H9 (cell line): Measurements from ENCODE around the gene GSG1L2. TPM values are rescaled to one million over a fixed set of nuclear protein-coding genes. Genes with fewer than 3 reads are reported as not detected.

Experiments used
- DNase-seq: peaks from one replicate; pipeline ENCODE4 v3.0.0-alpha.2; 2017
- H2AFZ ChIP-seq: one replicate; pipeline ENCODE4 v1.6.1; 2013; ENCODE audit warnings: mild to moderate bottlenecking, low read length, control low read depth, moderate library complexity
- H2AK5ac ChIP-seq: 2 replicates; pipeline ENCODE4 v1.6.1; 2013; ENCODE audit warnings: low read length, control low read depth, mixed read lengths; ENCODE audit not compliant: insufficient read length
- H2BK120ac ChIP-seq: one replicate; pipeline ENCODE4 v1.6.1; 2013; ENCODE audit warnings: low read depth, mild to moderate bottlenecking, low read length, control low read depth, inconsistent platforms; ENCODE audit not compliant: poor library complexity, severe bottlenecking
- H2BK12ac ChIP-seq: 2 replicates; pipeline ENCODE4 v1.6.1; 2013; ENCODE audit warnings: low read length, control low read depth, mixed read lengths, low read depth; ENCODE audit not compliant: insufficient read length
- H2BK15ac ChIP-seq: 2 replicates; pipeline ENCODE4 v1.6.1; 2013; ENCODE audit warnings: low read depth, low read length, control low read depth
- H2BK20ac ChIP-seq: one replicate; pipeline ENCODE4 v1.6.1; 2013; ENCODE audit warnings: low read depth, mild to moderate bottlenecking, low read length, control low read depth, inconsistent platforms; ENCODE audit not compliant: poor library complexity, severe bottlenecking
- H2BK5ac ChIP-seq: 2 replicates; pipeline ENCODE4 v1.6.1; 2013; ENCODE audit warnings: low read length, control low read depth, mixed read lengths; ENCODE audit not compliant: insufficient read length
- H3K14ac ChIP-seq: 2 replicates; pipeline ENCODE4 v1.6.1; 2013; ENCODE audit warnings: low read length, control low read depth; ENCODE audit not compliant: insufficient read depth
- H3K18ac ChIP-seq: 2 replicates; pipeline ENCODE4 v1.6.1; 2013; ENCODE audit warnings: low read depth, mild to moderate bottlenecking, mixed read lengths, low read length, control low read depth; ENCODE audit not compliant: insufficient read length
- H3K23ac ChIP-seq: 2 replicates; pipeline ENCODE4 v1.6.1; 2013; ENCODE audit warnings: low read length, control low read depth, mixed read lengths, low read depth; ENCODE audit not compliant: insufficient read length
- H3K23me2 ChIP-seq: 2 replicates; pipeline ENCODE4 v1.6.1; 2013; ENCODE audit warnings: low read depth, mild to moderate bottlenecking, mixed read lengths, low read length, control low read depth; ENCODE audit not compliant: insufficient read length, poor library complexity, severe bottlenecking
- H3K27ac ChIP-seq: 2 replicates; pipeline ENCODE4 v1.5.1; 2013; ENCODE audit warnings: low read length, control low read depth, mixed read lengths, low read depth; ENCODE audit not compliant: insufficient read length
- H3K27me3 ChIP-seq: 2 replicates; pipeline ENCODE4 v1.6.1; 2013; ENCODE audit warnings: low read length, control low read depth, inconsistent platforms; ENCODE audit not compliant: insufficient read depth
- H3K4ac ChIP-seq: 2 replicates; pipeline ENCODE4 v1.6.1; 2013; ENCODE audit warnings: low read depth, mild to moderate bottlenecking, control low read depth, inconsistent platforms, low read length, moderate library complexity
- H3K4me1 ChIP-seq: 2 replicates; pipeline ENCODE4 v1.6.1; 2013; ENCODE audit warnings: low read length, control low read depth, inconsistent platforms; ENCODE audit not compliant: insufficient read depth
- H3K4me2 ChIP-seq: 2 replicates; pipeline ENCODE4 v1.6.1; 2013; ENCODE audit warnings: low read length, control low read depth, mixed read lengths; ENCODE audit not compliant: insufficient read length, insufficient read depth
- H3K56ac ChIP-seq: 2 replicates; pipeline ENCODE4 v1.6.1; 2013; ENCODE audit warnings: low read depth, mild to moderate bottlenecking, mixed read lengths, low read length, control low read depth; ENCODE audit not compliant: insufficient read length
- H3K79me1 ChIP-seq: 2 replicates; pipeline ENCODE4 v1.6.1; 2013; ENCODE audit warnings: low read depth, mild to moderate bottlenecking, moderate library complexity, low read length, control low read depth, inconsistent platforms; ENCODE audit not compliant: insufficient read depth, poor library complexity, severe bottlenecking
- H3K79me2 ChIP-seq: 2 replicates; pipeline ENCODE4 v1.6.1; 2013; ENCODE audit warnings: low read length, control low read depth, inconsistent platforms; ENCODE audit not compliant: insufficient read depth
- H3K9ac ChIP-seq: 2 replicates; pipeline ENCODE4 v1.6.1; 2013; ENCODE audit warnings: low read length, control low read depth, mixed read lengths; ENCODE audit not compliant: insufficient read length; ENCODE audit errors: extremely low read depth
- H3K9me3 ChIP-seq: one replicate; pipeline ENCODE4 v1.6.1; 2013; ENCODE audit warnings: low read depth, low read length, inconsistent platforms; ENCODE audit not compliant: control insufficient read depth
- H3T11ph ChIP-seq: one replicate; pipeline ENCODE4 v1.6.1; 2013; ENCODE audit warnings: mild to moderate bottlenecking, low read length, control low read depth, inconsistent platforms
- H4K20me1 ChIP-seq: one replicate; pipeline ENCODE4 v1.6.1; 2013; ENCODE audit not compliant: control insufficient read depth, insufficient read length, insufficient read depth
- H4K5ac ChIP-seq: 2 replicates; pipeline ENCODE4 v1.6.1; 2013; ENCODE audit warnings: low read depth, mild to moderate bottlenecking, mixed read lengths, low read length, control low read depth; ENCODE audit not compliant: insufficient read length
- H4K8ac ChIP-seq: replicated peaks from 2 replicates; pipeline ENCODE4 v1.6.1; 2013; ENCODE audit warnings: low read length, control low read depth, mixed read lengths, low read depth; ENCODE audit not compliant: insufficient read length
- H4K91ac ChIP-seq: 2 replicates; pipeline ENCODE4 v1.6.1; 2013; ENCODE audit warnings: low read depth, mild to moderate bottlenecking, moderate library complexity, mixed read lengths, low read length, control low read depth; ENCODE audit not compliant: insufficient read length
- H3K27ac Mint-ChIP-seq, 3 experiments: 2 replicates in 2 of 3; 3 replicates in 1 of 3; pipeline ENCODE4 v1.8.0; 2020 to 2021; ENCODE audit warnings: mixed read lengths in 3 of 3, mild to moderate bottlenecking in 1 of 3, moderate library complexity in 1 of 3
- H3K27me3 Mint-ChIP-seq: 2 replicates; pipeline ENCODE4 v1.8.0; 2021; ENCODE audit warnings: low read depth, mild to moderate bottlenecking, moderate library complexity, mixed read lengths
- H3K36me3 Mint-ChIP-seq, 3 experiments: 2 replicates in 2 of 3; 3 replicates in 1 of 3; pipeline ENCODE4 v1.8.0; 2020 to 2021; ENCODE audit warnings: low read depth in 3 of 3, mixed read lengths in 3 of 3; ENCODE audit not compliant: insufficient read depth in 1 of 3
- H3K4me1 Mint-ChIP-seq, 2 experiments: 2 replicates each; pipeline ENCODE4 v1.8.0; 2020; ENCODE audit warnings: mixed read lengths in 2 of 2
- H3K4me3 Mint-ChIP-seq, 2 experiments: 2 replicates in 1 of 2; 3 replicates in 1 of 2; pipeline ENCODE4 v1.8.0; 2020 to 2021; ENCODE audit warnings: mild to moderate bottlenecking in 2 of 2, mixed read lengths in 2 of 2, moderate library complexity in 1 of 2
- H3K9me3 Mint-ChIP-seq, 2 experiments: 2 replicates in 1 of 2; 3 replicates in 1 of 2; pipeline ENCODE4 v1.8.0; 2020; ENCODE audit warnings: mild to moderate bottlenecking in 2 of 2, mixed read lengths in 2 of 2, moderate library complexity in 1 of 2
- WGBS: extraction: QIAGEN DNeasy Blood & Tissue Kit; methylation state at CpG from one replicate; pipeline ENCODE4 v1.1.7; 2013; ENCODE audit warnings: missing lambda C conversion rate, low lambda C conversion rate, mixed read lengths; ENCODE audit not compliant: insufficient read length; ENCODE audit errors: extremely low coverage; 5-methylcytosine and 5-hydroxymethylcytosine counted together
- total RNA-seq: library from RNA; stranded (reverse); gene quantifications from 2 replicates; pipeline ENCODE4 v1.2.1, GENCODE V29; 2021
- TF ChIP-seq, protein P1 (sequence below): fragments of 200-600 bp; sonication (generic); conservative IDR thresholded peaks from 3 replicates; pipeline ENCODE4 v1.8.0; 2021; ENCODE audit warnings: antibody characterized with exemption, mild to moderate bottlenecking

The GSG1L2 gene
- total RNA-seq, 1 experiment from 2014 or later: not detected

GRCh38 chr17:9862949-9863348 lies 41.1 kb upstream of the GSG1L2 start:
- Histone ChIP-seq H2AFZ (no peak overlapping the region), H2BK5ac (no peak overlapping the region), H2BK12ac (no peak overlapping the region), H3K4me2 (no peak overlapping the region), H4K5ac (no peak overlapping the region), H3K23me2 (no peaks in the 10 kb centered on the region), H4K91ac (no peak overlapping the region), H2BK15ac (no peak overlapping the region), H3K27ac (no peak overlapping the region), H3K56ac (no peak overlapping the region), H2BK20ac (no peak overlapping the region), H3K14ac (no peak overlapping the region), H3K79me1 (no peaks in the 10 kb centered on the region), H2BK120ac (no peak overlapping the region), H3K9me3 (no peaks in the 10 kb centered on the region), H3K18ac (peak overlapping the region; percentile 46), H3K9ac (no peak overlapping the region), H3K4me1 (no peaks in the 10 kb centered on the region), H2AK5ac (no peak overlapping the region), H4K20me1 (no peaks in the 10 kb centered on the region), H3K79me2 (no peaks in the 10 kb centered on the region), H3K23ac (no peak overlapping the region), H4K8ac (no peak overlapping the region), H3K27me3 (no peaks in the 10 kb centered on the region), H3T11ph (no peak overlapping the region), H3K4ac (no peak overlapping the region)
- no peak overlapping the region; a peak in 1 of 7 replicates for H3K27ac Mint-ChIP-seq
- no peaks in the 10 kb centered on the region for H3K4me1 Mint-ChIP-seq
- DNase-seq: peak; percentile 5
- H3K9me3 Mint-ChIP-seq: peaks cover 8 to 21% of the 10 kb centered on the region in 2 experiments; a peak in 3 of 5 replicates
- TF ChIP-seq, protein P1, sequence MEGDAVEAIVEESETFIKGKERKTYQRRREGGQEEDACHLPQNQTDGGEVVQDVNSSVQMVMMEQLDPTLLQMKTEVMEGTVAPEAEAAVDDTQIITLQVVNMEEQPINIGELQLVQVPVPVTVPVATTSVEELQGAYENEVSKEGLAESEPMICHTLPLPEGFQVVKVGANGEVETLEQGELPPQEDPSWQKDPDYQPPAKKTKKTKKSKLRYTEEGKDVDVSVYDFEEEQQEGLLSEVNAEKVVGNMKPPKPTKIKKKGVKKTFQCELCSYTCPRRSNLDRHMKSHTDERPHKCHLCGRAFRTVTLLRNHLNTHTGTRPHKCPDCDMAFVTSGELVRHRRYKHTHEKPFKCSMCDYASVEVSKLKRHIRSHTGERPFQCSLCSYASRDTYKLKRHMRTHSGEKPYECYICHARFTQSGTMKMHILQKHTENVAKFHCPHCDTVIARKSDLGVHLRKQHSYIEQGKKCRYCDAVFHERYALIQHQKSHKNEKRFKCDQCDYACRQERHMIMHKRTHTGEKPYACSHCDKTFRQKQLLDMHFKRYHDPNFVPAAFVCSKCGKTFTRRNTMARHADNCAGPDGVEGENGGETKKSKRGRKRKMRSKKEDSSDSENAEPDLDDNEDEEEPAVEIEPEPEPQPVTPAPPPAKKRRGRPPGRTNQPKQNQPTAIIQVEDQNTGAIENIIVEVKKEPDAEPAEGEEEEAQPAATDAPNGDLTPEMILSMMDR: no peak
- no CpG with 5 or more reads among the region's 4 CpGs for WGBS
- H3K27me3 Mint-ChIP-seq: peaks cover 9% of the 10 kb centered on the region
- H3K36me3 Mint-ChIP-seq: no peaks in the 10 kb centered on the region; a peak in 1 of 7 replicates
- H3K4me3 Mint-ChIP-seq: no peak overlapping the region
